GM21390 (cell line): ENCODE data around the gene RAC2.

Source experiments
- ATAC-seq: cut with Tn5 transposase; IDR thresholded peaks from one replicate; pipeline ENCODE4 v1.9.1; 2021; ENCODE audit not compliant: unreplicated experiment

Gene RAC2

DNA sequence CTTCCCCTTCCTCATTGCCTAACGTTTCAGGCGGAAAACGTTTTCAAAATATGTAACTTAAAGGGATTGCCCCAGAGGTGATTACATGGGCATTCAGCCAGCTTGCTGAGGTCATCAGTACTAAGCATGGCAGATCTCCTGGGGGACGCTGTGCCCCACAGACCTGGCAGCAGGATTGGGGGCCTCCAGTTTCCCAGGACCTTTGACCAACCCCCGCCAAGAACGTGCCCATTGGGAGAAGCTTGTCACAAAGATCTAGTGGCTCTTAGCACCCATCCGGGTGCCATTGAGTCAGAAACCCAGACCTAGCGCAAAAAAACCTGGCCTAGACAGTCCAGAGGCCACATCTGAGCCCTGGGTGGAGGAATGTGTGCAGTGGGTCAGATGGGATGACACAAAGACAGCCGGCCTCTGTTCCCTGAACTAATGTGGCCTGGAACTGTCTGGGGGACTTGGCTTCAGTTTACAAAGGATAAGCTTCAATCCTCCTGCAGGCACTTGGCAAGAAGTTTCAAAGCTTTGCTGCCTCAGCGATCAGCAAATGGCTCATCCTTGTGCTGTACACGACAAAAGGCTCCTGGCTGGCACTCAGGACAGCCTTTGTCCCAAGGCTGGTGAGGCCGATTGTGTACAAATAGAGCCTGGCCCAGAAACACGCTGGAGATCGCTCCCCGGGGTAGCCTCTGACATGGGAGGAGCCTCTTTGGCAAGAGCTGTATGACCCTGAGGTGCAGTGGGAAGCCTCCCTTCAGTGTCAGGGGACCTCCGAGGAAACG lies 65.5 kb downstream of the RAC2 start:
- no peak for ATAC-seq

- ATAC-seq: no peak
Measured at GRCh38 chr22:37177755-37178154, 66.3 kb downstream of the RAC2 start.

DNA sequence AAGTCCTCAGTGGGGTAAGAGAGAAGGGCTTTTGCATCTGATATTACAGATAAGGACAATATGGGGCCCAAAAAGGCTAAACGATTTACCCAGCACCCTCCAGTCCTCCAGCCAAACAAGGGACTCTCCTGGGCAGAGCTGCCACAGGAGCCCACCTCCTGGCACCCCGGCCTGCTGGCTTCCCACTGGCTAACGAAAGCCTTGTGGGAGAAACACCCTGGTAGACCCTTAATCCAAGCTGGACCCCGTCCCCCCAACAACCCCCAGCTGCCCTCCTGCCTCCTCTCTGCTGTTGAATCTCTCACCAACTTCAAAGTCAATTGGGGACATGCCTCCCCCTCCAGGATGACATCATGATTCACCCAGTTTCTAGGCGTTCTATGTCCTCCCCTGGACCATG lies 66.8 kb downstream of the RAC2 start:
- no peak for ATAC-seq

DNA sequence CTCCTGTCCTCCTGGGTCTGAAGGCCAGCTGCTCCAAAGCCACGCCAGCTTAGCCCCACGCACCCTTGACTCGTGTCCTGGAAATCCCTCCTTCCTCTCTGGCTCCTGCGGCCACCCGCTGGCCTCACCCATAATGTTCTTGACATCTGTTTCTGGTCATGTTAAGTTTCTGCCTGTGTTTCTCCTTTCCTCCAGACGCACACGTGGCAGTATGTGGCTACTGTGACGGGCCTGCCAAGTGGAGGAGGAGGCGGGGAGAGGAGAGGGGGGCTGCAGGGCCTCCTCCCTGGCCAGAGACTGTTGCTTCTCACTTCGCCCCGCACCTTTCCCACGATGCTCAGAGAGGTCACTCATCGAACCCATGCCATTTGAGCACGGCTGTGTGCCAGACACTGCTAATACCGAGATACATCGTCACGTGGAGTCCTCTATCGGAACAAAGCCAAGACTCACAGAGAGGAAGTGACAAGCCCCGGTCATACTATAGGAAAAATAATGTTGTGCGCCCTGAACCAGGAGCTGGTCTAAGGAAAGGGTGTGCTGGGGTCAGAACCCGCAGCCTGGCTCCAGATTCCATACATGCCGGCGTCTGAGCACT lies 67.5 kb downstream of the RAC2 start:
- ATAC-seq: no peak

- no peak for ATAC-seq
Measured at GRCh38 chr22:37175414-37176281, 68.4 kb downstream of the RAC2 start.
